ENCODE results near the gene TRPC6. TPM values are rescaled to one million over a fixed set of nuclear protein-coding genes. Genes with fewer than 3 reads are reported as not detected.

The TRPC6 gene
- total and polyA plus RNA-seq, 2 of the 8 experiments (the other 6 are each of a cell fraction or from before 2014, with no cell fraction given): 0.26 to 0.39 TPM

DNA sequence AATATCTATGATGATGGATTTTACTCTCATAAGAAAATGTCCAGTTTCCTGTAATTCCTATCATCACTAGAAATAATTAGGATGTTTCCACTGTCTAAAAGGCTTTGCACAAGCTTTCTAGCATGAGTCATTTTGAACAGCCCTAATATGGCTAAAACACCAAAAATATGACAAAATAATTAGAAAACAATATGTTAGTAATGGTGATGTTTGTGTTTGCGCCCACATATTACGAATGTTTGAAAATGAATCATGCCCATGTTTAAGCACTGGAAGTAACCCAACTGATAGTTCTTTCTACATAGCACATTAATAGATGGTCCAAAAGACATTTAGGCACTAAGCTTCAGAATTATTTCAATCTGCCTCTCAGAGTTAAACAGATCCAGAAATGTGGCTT is 96.0 kb downstream of the TRPC6 start:
- no peaks in the 10 kb centered on the region for H3K23me2 ChIP-seq (ENCODE audit: low read depth, low read length)
- no peaks in the 10 kb centered on the region for H3K79me2 ChIP-seq (ENCODE audit: control insufficient read depth in 1 of 2, insufficient read depth in 2 of 2, low read length in 2 of 2)
- H3K4ac ChIP-seq (replicated peaks; ENCODE audit: insufficient read length, low read depth, low read length): no peak overlapping the region
- DNase-seq (ENCODE audit: low read depth in 1 of 2, low spot score in 2 of 2): no peak
- 96% methylated on average over 2 of the region's 2 CpGs; no CpG with 5 or more reads in 1 of the 2 experiments for WGBS, 2 experiments (ENCODE audit: extremely low coverage in 1 of 2, insufficient coverage in 1 of 2, insufficient read length in 1 of 2, insufficient replicate concordance in 2 of 2, low coverage in 1 of 2, low lambda C conversion rate in 2 of 2, missing lambda C conversion rate in 1 of 2)
- ChIA-PET CTCF (ENCODE audit: partially characterized antibody) (no interaction called here), POLR2A (ENCODE audit: partially characterized antibody) (no interaction called here)
- no peak overlapping the region for H3K4me3 ChIP-seq (ENCODE audit: extremely low read depth in 1 of 4, insufficient read depth in 2 of 4, low read depth in 3 of 4, low read length in 4 of 4)
- no peaks in the 10 kb centered on the region for H4K20me1 ChIP-seq (replicated peaks in 1 of 2; ENCODE audit: control insufficient read depth in 1 of 2, insufficient read depth in 2 of 2, low read length in 2 of 2)
- H3K79me1 ChIP-seq (ENCODE audit: low read depth, low read length): no peaks in the 10 kb centered on the region
- no peak overlapping the region for H2AK5ac ChIP-seq (ENCODE audit: low read depth, low read length)
- no peak overlapping the region for H2BK12ac ChIP-seq (ENCODE audit: low read depth, low read length)
- H3K27ac ChIP-seq (ENCODE audit: low read depth, low read length): no peak overlapping the region
- H2BK15ac ChIP-seq (ENCODE audit: low read length): no peak overlapping the region
- H3K23ac ChIP-seq (ENCODE audit: insufficient read length): no peak overlapping the region
- no peak overlapping the region for H3K9ac ChIP-seq (replicated peaks in 1 of 4; ENCODE audit: extremely low read depth in 1 of 4, low read depth in 3 of 4, low read length in 3 of 4)
- peaks cover 0 to 6% (median 0%) of the 10 kb centered on the region in 4 experiments; a peak in 1 of 7 replicates for H3K4me1 ChIP-seq (replicated peaks in 1 of 4; ENCODE audit: control insufficient read depth in 3 of 4, insufficient read depth in 4 of 4, low read length in 3 of 4)
- FAIRE-seq: no peak
- H3K56ac ChIP-seq (replicated peaks; ENCODE audit: insufficient read length, low read depth, low read length): no peak overlapping the region
- no peaks in the 10 kb centered on the region for H3K9me3 ChIP-seq (ENCODE audit: insufficient read depth in 2 of 2, low read depth in 1 of 2, low read length in 1 of 2)
- no peak overlapping the region for H4K91ac ChIP-seq (replicated peaks; ENCODE audit: insufficient read length, low read length)
- no peak overlapping the region for H2BK20ac ChIP-seq (ENCODE audit: low read length)
- no peaks in the 10 kb centered on the region for H3K36me3 ChIP-seq (ENCODE audit: control insufficient read depth in 2 of 4, insufficient read depth in 4 of 4, low read length in 3 of 4)
- no peak overlapping the region for H4K5ac ChIP-seq (ENCODE audit: insufficient read length, low read depth, low read length)
- no peak overlapping the region for H2AFZ ChIP-seq (ENCODE audit: low read length)
- TF ChIP-seq SIX5 (IDR thresholded peaks at IDR 0.05; ENCODE audit: low read depth, low read length) (no peak), BCL11A (IDR thresholded peaks at IDR 0.05; ENCODE audit: low read depth in 2 of 2, low read length in 2 of 2) (no peak), HDAC2 (IDR thresholded peaks at IDR 0.05; ENCODE audit: borderline replicate concordance in 1 of 2, low read depth in 2 of 2, low read length in 2 of 2) (no peak), TEAD4 (IDR thresholded peaks at IDR 0.05; ENCODE audit: low read depth, low read length) (no peak), KDM1A (IDR thresholded peaks at IDR 0.05; ENCODE audit: borderline replicate concordance, low read length) (no peak), RBBP5 (IDR thresholded peaks at IDR 0.05; ENCODE audit: borderline replicate concordance, low read depth, low read length) (no peak), CREB1 (IDR thresholded peaks at IDR 0.05) (no peak), JUND (IDR thresholded peaks at IDR 0.05; ENCODE audit: low read length) (no peak)
- H3K4me2 ChIP-seq (ENCODE audit: insufficient read depth in 1 of 2, low read depth in 2 of 2, low read length in 2 of 2): no peak overlapping the region
- no peak overlapping the region for H3K14ac ChIP-seq (ENCODE audit: insufficient read length)
- H3K27me3 ChIP-seq (replicated peaks in 1 of 4; ENCODE audit: control insufficient read depth in 3 of 4, extremely low read depth in 1 of 4, insufficient read depth in 3 of 4, low read length in 3 of 4): no peaks in the 10 kb centered on the region
- no peak overlapping the region for H2BK5ac ChIP-seq (ENCODE audit: low read depth, low read length)
- H4K8ac ChIP-seq (ENCODE audit: extremely low read depth, insufficient read depth, low read length): no peak overlapping the region
- H3K18ac ChIP-seq (ENCODE audit: extremely low read depth, low read length): no peak overlapping the region
- no peak overlapping the region for H2BK120ac ChIP-seq (replicated peaks; ENCODE audit: low read depth, low read length)
